Activated T-helper 1 cell treated with anti-CD3 and anti-CD28 coated beads, Interleukin-12 subunit alpha, Interleukin-12 subunit beta, Interleukin-2, Interleukin-4 antibody, amounts not matched to agents 30 ng/mL and 10 ng/mL and 1 ng/mL, durations not matched to agents 14 hours and 24 hours and 36 hours (primary cell): ENCODE results near the gene PYCR2. TPM values are rescaled to one million over a fixed set of nuclear protein-coding genes. Genes with fewer than 3 reads are reported as not detected.
A peak's percentile ranks its signal among the peaks of the same experiment; 100 is the strongest.

Experiments used
- DNase-seq: peaks from one replicate; pipeline ENCODE4 v3.0.0; 2021; ENCODE audit warnings: low spot score
- H3K27ac Mint-ChIP-seq: one replicate; pipeline ENCODE4 v1.8.0; 2021; ENCODE audit warnings: mild to moderate bottlenecking, mixed read lengths
- H3K27me3 Mint-ChIP-seq: one replicate; pipeline ENCODE4 v1.8.0; 2022; ENCODE audit warnings: mild to moderate bottlenecking, moderate library complexity, mixed read lengths; ENCODE audit not compliant: insufficient read depth
- H3K36me3 Mint-ChIP-seq: one replicate; pipeline ENCODE4 v1.8.0; 2021; ENCODE audit warnings: low read depth, mixed read lengths
- H3K4me1 Mint-ChIP-seq: one replicate; pipeline ENCODE4 v1.8.0; 2021; ENCODE audit warnings: low read depth, mixed read lengths
- H3K4me3 Mint-ChIP-seq: one replicate; pipeline ENCODE4 v1.8.0; 2021; ENCODE audit warnings: mild to moderate bottlenecking, moderate library complexity, mixed read lengths
- H3K9me3 Mint-ChIP-seq: one replicate; pipeline ENCODE4 v1.8.0; 2021; ENCODE audit warnings: mixed read lengths
- intact Hi-C: fragments of 100-400 bp; cut with micrococcal nuclease; formaldehyde crosslinking; loops from one replicate; pipeline ENCODE4 v1.15.1; 2024
- total RNA-seq: library from RNA; stranded (reverse); gene quantifications from 2 replicates; pipeline ENCODE4 v1.2.3, GENCODE V29; 2022

The PYCR2 gene
- total RNA-seq, 1 donor from 2014 or later = 137 TPM

DNA sequence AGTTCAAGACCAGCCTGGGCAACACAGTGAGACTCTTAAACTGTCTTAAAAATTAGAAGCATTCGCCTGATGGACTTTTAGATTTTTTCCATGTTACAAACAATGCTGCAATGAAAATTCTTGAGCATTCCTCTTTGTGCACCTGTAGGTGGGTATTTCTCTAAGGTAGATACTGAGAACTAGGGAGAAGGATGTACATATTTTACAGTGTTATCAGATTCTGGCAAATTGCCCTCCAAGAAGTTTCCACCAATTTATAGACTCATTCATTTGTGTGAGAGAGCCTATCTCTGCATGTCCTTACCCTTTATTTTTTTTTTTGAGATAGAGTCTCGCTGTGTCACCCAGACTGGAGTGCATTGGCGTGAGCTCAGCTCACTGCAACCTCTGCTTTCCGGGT, 29.3 kb upstream of the PYCR2 start:
- no peaks in the 10 kb centered on the region for H3K36me3 Mint-ChIP-seq
- H3K4me3 Mint-ChIP-seq = no peak overlapping the region
- no peaks in the 10 kb centered on the region for H3K4me1 Mint-ChIP-seq
- no peak for DNase-seq
- H3K9me3 Mint-ChIP-seq = no peaks in the 10 kb centered on the region
- intact Hi-C loops = no loop called here
- no peak overlapping the region for H3K27ac Mint-ChIP-seq
- H3K27me3 Mint-ChIP-seq = peaks cover 9% of the 10 kb centered on the region

DNA sequence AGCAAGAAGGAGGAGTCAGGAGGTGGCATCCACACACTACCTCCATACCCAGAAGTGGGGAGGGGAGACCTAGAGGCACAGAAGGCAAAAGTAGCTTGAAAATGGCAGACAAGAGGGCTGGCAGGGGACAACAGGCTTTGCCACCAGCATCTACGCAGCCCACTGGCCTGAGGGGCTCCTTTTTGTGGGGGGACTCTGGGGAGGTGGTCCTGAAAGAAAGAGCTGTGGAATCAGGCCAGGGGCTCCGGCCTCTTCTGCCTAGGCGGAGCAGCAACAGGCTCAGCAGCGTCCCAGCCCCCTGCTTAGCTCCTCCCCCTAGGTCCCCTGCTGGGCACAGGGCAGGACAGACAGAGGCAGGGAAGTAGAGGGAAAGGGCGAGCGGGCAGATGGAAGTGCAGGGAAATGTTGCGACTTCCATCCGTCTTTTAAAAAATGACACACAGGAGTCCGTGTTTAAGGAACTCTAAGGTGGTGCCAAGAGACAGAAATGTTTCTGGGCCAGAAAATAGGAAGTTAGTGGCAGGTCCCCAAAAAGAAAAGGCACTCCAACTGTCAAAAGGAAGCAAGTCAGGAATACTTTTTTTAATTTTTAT, 27.0 kb upstream of the PYCR2 start:
- H3K9me3 Mint-ChIP-seq = no peaks in the 10 kb centered on the region
- H3K4me1 Mint-ChIP-seq = no peaks in the 10 kb centered on the region
- H3K27me3 Mint-ChIP-seq = peaks cover 13% of the 10 kb centered on the region
- no peaks in the 10 kb centered on the region for H3K36me3 Mint-ChIP-seq
- DNase-seq = no peak
- intact Hi-C loops = no loop called here
- H3K27ac Mint-ChIP-seq = no peak overlapping the region
- no peak overlapping the region for H3K4me3 Mint-ChIP-seq

DNA sequence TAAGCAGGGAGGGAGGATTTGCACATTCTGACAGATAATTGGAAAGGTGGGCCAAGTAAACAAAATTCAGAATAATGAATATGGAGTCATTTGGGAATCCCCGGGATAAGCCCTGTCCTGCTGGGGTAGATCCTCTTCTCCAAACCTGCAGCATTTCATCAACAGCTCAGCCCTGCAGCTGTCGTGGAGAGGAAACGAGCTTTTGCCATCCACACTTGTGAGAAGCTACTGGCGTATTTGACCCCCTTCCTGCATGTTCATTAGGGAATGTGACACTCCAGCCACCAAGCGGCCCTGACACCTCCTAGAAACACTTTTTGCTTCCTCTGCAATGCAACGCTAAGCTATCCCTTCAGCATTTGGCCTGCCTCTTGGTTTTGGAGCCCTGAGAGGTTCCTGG, 25.0 kb upstream of the PYCR2 start:
- no peak for DNase-seq
- no peak overlapping the region for H3K4me3 Mint-ChIP-seq
- no peak overlapping the region for H3K27ac Mint-ChIP-seq
- peaks cover 9% of the 10 kb centered on the region for H3K4me1 Mint-ChIP-seq
- no peaks in the 10 kb centered on the region for H3K36me3 Mint-ChIP-seq
- peaks cover 17% of the 10 kb centered on the region for H3K27me3 Mint-ChIP-seq
- no peaks in the 10 kb centered on the region for H3K9me3 Mint-ChIP-seq
- intact Hi-C loops = no loop called here

DNA sequence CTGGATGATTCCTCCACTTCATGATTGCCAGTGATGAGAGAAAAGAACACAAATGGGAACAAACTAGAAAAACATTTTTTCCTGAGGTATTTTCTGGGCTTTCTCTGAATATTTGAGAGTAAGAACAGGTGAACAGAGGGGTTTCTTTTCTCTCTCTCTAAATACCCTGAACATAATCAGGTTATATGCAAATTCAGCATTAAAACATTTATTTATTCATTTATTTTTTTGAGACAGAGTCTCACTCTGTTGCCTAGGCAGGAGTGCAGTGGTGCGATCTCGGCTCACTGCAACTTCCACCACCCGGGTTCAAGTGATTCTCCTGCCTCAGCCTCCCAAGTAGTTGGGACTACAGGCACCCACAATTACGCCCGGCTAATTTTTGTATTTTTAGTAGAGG, 22.8 kb upstream of the PYCR2 start:
- intact Hi-C loops = no loop called here
- Mint-ChIP-seq H3K4me1 (peaks cover 9% of the 10 kb centered on the region), H3K27ac (no peak overlapping the region), H3K27me3 (peaks cover 15% of the 10 kb centered on the region), H3K9me3 (no peaks in the 10 kb centered on the region), H3K36me3 (no peaks in the 10 kb centered on the region), H3K4me3 (no peak overlapping the region)
- DNase-seq = no peak

DNA sequence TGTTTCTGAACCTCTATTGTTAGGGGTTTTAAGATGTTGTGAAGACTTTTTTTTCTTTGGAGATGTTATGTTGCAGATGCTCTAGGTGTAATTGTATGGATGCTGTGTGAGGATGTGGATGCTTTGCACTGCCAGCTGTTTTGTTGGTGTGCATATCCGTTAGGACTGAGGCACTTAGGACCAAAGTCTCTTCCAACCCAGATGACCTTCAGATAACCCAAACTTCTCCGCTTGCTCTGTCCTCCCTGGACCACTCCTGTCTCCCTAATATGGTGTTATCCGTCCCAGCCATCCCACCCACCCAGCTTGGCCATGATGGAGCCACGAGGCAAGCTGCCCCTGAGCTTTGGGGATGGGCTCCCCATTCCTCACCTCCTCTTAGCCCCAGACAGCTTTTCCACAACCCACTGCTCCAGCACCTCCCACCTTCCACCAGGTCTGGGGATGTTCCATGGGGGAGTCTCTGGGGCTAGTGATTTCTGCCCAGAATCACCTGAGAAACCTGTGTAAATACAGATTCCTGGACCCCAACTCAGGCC, 22.1 kb upstream of the PYCR2 start:
- Mint-ChIP-seq H3K36me3 (no peaks in the 10 kb centered on the region), H3K9me3 (no peaks in the 10 kb centered on the region), H3K27me3 (peaks cover 16% of the 10 kb centered on the region), H3K4me1 (peaks cover 9% of the 10 kb centered on the region), H3K4me3 (no peak overlapping the region), H3K27ac (no peak overlapping the region)
- DNase-seq = no peak
- intact Hi-C loops = no loop called here

DNA sequence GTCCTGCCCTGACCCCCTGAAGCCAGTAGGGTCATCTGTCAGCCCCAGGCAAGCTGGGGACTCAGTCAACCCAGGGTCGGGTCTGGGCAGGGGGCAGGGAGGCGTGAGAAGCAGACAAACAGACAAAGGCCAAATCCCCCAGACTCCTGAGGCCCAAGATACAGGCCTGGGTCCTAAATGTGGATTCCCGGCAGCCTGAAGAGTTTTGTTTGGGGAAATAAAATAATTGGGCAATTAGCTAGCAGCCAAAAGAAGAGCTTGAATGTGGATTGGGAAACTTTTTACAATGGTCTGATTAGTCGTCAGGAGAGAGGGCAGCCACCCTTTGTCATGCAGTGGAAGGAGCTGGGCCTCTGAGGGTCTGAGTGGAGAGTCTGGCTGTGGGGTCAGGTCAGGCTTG, 21.5 kb upstream of the PYCR2 start:
- intact Hi-C loops = no loop called here
- no peak overlapping the region for H3K27ac Mint-ChIP-seq

DNA sequence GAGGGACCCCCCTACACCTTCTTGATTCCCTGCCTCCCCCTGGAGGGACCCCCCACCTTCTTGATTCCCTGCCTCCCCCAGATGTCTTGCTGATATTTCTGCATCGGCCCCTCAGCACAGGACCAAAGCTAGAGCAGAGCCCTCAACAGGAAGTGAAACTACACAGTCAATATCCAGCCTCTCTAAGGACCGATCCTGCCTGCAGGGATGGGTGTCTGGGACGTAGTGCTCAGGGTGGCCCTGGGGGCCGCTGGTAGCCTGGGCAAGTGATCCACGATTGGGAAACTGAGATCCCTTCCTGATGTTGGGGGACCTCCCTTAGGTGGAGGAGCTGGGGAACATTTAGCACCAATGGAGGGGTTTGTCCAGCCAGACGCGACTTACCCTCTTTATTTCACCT, 20.9 kb upstream of the PYCR2 start:
- H3K27ac Mint-ChIP-seq = peak overlapping the region; percentile 18
- peaks cover 15% of the 10 kb centered on the region for H3K27me3 Mint-ChIP-seq
- no peak for DNase-seq
- no peaks in the 10 kb centered on the region for H3K9me3 Mint-ChIP-seq
- no peaks in the 10 kb centered on the region for H3K36me3 Mint-ChIP-seq
- H3K4me1 Mint-ChIP-seq = peaks cover 9% of the 10 kb centered on the region
- no peak overlapping the region for H3K4me3 Mint-ChIP-seq
- intact Hi-C loops = no loop called here

More for the DNA sequence above, 21.5 kb upstream of the PYCR2 start:
- Mint-ChIP-seq H3K27me3 (peaks cover 13% of the 10 kb centered on the region), H3K4me1 (peaks cover 9% of the 10 kb centered on the region), H3K9me3 (no peaks in the 10 kb centered on the region), H3K4me3 (no peak overlapping the region), H3K36me3 (no peaks in the 10 kb centered on the region)
- no peak for DNase-seq

DNA sequence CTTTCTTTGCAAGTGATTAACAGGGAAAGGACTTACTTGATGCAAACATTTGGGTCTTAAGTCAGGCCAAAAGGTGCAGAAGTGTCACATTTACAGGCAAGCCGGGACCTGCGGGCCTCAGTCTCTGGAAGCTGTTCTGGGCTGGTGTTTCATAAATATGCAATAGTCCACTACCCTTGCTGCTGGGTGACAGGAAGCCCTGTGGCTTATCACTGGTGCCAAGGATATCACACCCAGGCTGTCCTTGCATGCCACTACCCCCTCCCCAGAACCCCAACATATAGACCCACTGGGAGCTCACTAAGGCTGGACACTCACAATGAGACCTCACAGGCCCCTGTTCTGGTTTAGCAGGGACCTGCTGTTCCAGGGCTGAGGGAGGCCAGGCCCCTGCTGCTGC, 20.3 kb upstream of the PYCR2 start:
- no peak overlapping the region for H3K27ac Mint-ChIP-seq
- no peaks in the 10 kb centered on the region for H3K9me3 Mint-ChIP-seq

DNA sequence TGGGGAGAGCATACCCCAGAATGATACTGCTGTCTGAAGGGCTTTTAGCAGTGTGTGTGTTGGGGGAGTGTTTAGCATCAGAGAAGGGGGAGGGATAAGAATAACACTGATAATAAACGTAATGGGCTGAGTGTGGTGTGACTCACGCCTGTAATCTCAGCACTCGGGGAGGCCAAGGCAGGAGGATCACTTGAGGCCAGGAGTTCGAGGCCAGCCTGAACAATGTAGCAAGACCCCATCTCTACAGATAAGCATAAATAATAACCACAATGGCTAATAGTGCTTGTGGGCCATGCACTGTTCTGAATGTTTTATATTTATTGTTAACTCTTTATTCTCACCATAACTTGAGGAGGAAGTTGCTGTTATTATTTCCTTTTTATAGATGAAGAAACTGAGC, 19.5 kb upstream of the PYCR2 start:
- Mint-ChIP-seq H3K4me1 (peaks cover 9% of the 10 kb centered on the region), H3K27me3 (peaks cover 15% of the 10 kb centered on the region), H3K27ac (no peak overlapping the region), H3K36me3 (no peaks in the 10 kb centered on the region), H3K4me3 (no peak overlapping the region), H3K9me3 (no peaks in the 10 kb centered on the region)
- DNase-seq = no peak
- intact Hi-C loops = no loop called here

More for the DNA sequence above, 20.3 kb upstream of the PYCR2 start:
- H3K27me3 Mint-ChIP-seq = peaks cover 15% of the 10 kb centered on the region
- H3K36me3 Mint-ChIP-seq = no peaks in the 10 kb centered on the region
- DNase-seq = no peak
- no peak overlapping the region for H3K4me3 Mint-ChIP-seq
- peaks cover 9% of the 10 kb centered on the region for H3K4me1 Mint-ChIP-seq
- intact Hi-C loops = no loop called here

DNA sequence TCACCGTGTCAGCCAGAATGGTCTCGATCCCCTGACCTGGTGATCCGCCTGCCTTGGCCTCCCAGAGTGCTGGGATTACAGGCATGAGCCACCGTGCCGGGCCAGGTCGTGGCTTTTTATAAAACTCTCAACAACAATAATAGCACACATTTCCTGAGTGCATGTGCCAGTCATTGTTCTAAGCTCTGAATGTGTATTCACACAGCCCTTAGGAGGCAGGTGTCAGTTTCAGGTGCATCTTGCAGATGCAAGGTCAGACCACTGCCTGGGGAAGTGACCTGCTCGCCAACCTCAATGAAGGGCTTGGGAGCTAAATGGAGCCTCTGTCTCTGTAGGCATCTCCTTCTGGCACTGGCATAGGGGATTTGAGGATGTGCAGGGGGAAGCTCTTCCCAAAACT, 18.5 kb upstream of the PYCR2 start:
- H3K4me1 Mint-ChIP-seq = peaks cover 9% of the 10 kb centered on the region
- H3K4me3 Mint-ChIP-seq = no peak overlapping the region
- no peaks in the 10 kb centered on the region for H3K36me3 Mint-ChIP-seq
- intact Hi-C loops = no loop called here
- no peak overlapping the region for H3K27ac Mint-ChIP-seq
- H3K27me3 Mint-ChIP-seq = peaks cover 12% of the 10 kb centered on the region
- no peak for DNase-seq
- H3K9me3 Mint-ChIP-seq = no peaks in the 10 kb centered on the region

DNA sequence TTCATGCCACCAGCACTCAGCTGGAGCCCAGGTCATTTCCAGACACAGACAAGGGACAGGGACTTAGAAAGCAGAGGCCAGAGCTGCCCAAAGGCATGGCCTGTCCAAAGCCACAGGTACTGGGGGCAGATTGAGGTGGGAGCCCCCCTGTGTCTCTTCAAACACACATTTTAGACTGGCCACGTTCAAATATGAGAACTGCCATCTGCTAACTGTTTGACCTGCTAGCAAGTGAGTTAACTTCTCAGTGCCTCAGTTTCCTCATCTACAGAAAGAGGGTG, 17.8 kb upstream of the PYCR2 start:
- no peak overlapping the region for H3K27ac Mint-ChIP-seq
- no peak for DNase-seq
- intact Hi-C loops = no loop called here
- no peaks in the 10 kb centered on the region for H3K9me3 Mint-ChIP-seq
- no peak overlapping the region for H3K4me3 Mint-ChIP-seq
- H3K27me3 Mint-ChIP-seq = peaks cover 9% of the 10 kb centered on the region
- H3K4me1 Mint-ChIP-seq = peaks cover 9% of the 10 kb centered on the region
- H3K36me3 Mint-ChIP-seq = no peaks in the 10 kb centered on the region

DNA sequence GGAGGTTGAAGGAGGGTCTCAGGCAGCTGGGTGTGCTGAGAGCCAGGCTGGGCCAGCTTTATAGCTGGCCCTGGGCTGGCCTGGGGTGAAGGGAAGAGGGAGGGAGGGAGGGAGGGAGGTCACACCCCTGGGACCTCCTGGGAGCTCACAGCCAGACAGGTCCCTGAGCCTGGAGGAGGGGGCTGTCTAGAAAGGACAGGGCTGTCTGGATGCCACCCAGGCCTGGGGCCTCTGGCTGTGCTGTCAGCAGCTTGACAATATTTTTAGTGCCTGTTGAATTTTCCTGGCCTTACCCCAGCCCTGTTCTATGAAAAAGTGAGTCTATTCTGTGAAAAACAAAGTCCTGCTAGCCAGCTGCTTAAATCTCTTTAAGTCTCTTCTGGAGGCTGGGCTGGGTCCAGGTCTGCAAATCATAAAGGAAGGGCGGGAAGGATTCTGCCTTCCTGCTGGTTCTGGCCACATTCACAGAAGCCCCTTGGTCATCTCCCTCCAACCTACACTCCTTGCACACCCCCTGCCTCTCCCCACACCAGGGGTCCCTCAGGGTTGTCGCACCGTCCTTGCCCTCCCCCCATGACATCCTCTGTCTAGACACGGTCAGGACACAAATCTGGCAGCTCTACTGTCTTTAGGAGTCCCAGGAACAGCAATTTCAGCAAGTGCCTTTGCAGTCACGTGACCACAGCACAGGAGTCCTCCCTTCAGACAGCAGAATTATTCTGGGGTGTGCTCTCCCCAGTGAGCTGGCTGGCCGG, 17.3 kb upstream of the PYCR2 start, which contains the start of gene LEFTY2:
LEFTY2 (minus strand) TSS at position 34 of the 755 bp plus-strand sequence. CDS start 80 bp downstream, outside the sequence.
- no peaks in the 10 kb centered on the region for H3K36me3 Mint-ChIP-seq
- H3K27ac Mint-ChIP-seq = no peak within 1 kb of the TSS
- intact Hi-C loops = no loop called here
- no peak for DNase-seq
- no peak within 1 kb of the TSS for H3K4me3 Mint-ChIP-seq
- peaks cover 9% of the 10 kb centered on the region for H3K27me3 Mint-ChIP-seq
- H3K9me3 Mint-ChIP-seq = no peaks in the 10 kb centered on the region
- peaks cover 9% of the 10 kb centered on the region for H3K4me1 Mint-ChIP-seq

DNA sequence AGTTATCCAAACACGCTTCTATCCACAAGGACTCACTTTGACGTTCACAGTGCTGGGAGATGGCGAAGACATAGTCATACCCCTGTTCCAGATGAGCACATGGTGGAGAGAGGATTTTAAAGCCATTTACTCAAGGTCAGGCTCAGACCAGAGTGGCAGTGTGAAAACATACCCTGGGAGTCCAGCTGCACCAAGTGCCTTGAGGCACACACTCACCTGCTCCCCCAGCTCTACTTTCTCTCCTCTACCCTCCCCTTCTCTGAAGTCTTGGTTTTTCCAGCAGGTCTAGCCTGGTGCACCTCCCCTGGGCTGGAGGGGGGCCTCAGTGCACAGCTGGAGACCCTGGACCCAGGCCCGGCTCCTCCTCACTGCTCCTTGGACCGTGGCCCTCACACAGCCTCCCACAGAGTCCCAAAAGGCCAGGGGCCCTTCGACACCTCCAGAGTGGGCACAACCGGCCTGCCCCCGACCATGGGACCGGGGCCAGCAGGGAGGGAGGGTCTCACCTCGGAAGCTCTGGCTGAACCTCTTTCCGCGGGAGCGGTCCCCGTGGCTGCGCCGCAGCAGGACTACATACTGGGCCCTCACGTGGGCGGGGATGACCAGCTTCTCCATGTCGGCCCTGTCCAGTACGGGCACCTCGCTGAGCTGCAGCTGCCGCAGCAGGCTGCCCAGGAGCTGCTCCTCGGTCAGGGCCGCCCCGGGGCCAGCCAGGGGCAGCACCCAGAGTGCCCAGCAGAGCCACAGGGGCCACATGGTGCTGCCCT, 16.5 kb upstream of the PYCR2 start:
- no peak overlapping the region for H3K27ac Mint-ChIP-seq
- DNase-seq = no peak
- no peak overlapping the region for H3K4me3 Mint-ChIP-seq
- H3K27me3 Mint-ChIP-seq = peaks cover 6% of the 10 kb centered on the region
- intact Hi-C loops = no loop called here
- H3K9me3 Mint-ChIP-seq = no peaks in the 10 kb centered on the region
- no peaks in the 10 kb centered on the region for H3K36me3 Mint-ChIP-seq
- peaks cover 9% of the 10 kb centered on the region for H3K4me1 Mint-ChIP-seq
